ENCODE results near the gene ACTN3. TPM values are rescaled to one million over a fixed set of nuclear protein-coding genes. Genes with fewer than 3 reads are reported as not detected.

The ACTN3 gene
- total RNA-seq = not detected

- no peak for TF ChIP-seq CTCF (IDR thresholded peaks at IDR 0.05)
- TF ChIP-seq POLR2A (IDR thresholded peaks at IDR 0.05) = no peak
- 2% methylated on average over 18 of the region's 37 CpGs; no CpG with 5 or more reads in 1 of the 2 donors for WGBS, 2 donors
- H3K4me1 ChIP-seq = peaks cover 7 to 40% (median 26%) of the 10 kb centered on the region in 3 donors
- no peaks in the 10 kb centered on the region for H3K27me3 ChIP-seq
- H3K9me3 ChIP-seq = no peaks in the 10 kb centered on the region
- DNase-seq = no peak
- intact Hi-C loops (cut with DNase I) = no loop called here
- peak within 1 kb of the TSS; percentile 60 to 89 (median 84) for H3K27ac ChIP-seq
- peaks cover 0 to 22% (median 0%) of the 10 kb centered on the region in 3 donors for H3K36me3 ChIP-seq
- H3K4me3 ChIP-seq = peak within 1 kb of the TSS; percentile 68 to 90 (median 82)
Observed at GRCh38 chr11:66546368-66546965, at the start of gene ACTN3. TSS of gene ACTN3 (plus strand) at chr11:66546903. CDS start at chr11:66546938, 35 bp downstream.

- H3K9me3 ChIP-seq = no peaks in the 10 kb centered on the region
- H3K27me3 ChIP-seq = no peaks in the 10 kb centered on the region
- TF ChIP-seq POLR2A (IDR thresholded peaks at IDR 0.05) (no peak), CTCF (IDR thresholded peaks at IDR 0.05) (no peak)
- WGBS, 2 donors = 88 to 98% methylated on average over 10 to 11 of the region's 16 CpGs
- DNase-seq = no peak
- H3K4me3 ChIP-seq = no peak overlapping the region
- H3K4me1 ChIP-seq = no peaks in the 10 kb centered on the region
- intact Hi-C loops (cut with DNase I) = no loop called here
- H3K27ac ChIP-seq = no peak overlapping the region
- H3K36me3 ChIP-seq = peaks cover 9 to 99% (median 20%) of the 10 kb centered on the region in 3 donors
Observed at GRCh38 chr11:66497206-66497605, 49.5 kb upstream of the ACTN3 start.

GRCh38 chr11:66498506-66498905 is 48.2 kb upstream of the ACTN3 start:
- H3K27ac ChIP-seq = no peak overlapping the region
- intact Hi-C loops (cut with DNase I) = no loop called here
- no peak for DNase-seq
- TF ChIP-seq POLR2A (IDR thresholded peaks at IDR 0.05) = no peak
- TF ChIP-seq CTCF (IDR thresholded peaks at IDR 0.05) = no peak
- H3K4me3 ChIP-seq = no peak overlapping the region
- H3K4me1 ChIP-seq = no peaks in the 10 kb centered on the region
- H3K27me3 ChIP-seq = no peaks in the 10 kb centered on the region
- no peaks in the 10 kb centered on the region for H3K9me3 ChIP-seq
- peaks cover 2 to 97% (median 12%) of the 10 kb centered on the region in 3 donors for H3K36me3 ChIP-seq
- 96% methylated on average over 5 of the region's 5 CpGs for WGBS, 2 donors

- Histone ChIP-seq H3K4me3 (no peak overlapping the region), H3K27ac (no peak overlapping the region), H3K27me3 (no peaks in the 10 kb centered on the region), H3K9me3 (no peaks in the 10 kb centered on the region), H3K36me3 (peaks cover 0 to 70% (median 0%) of the 10 kb centered on the region in 3 donors), H3K4me1 (peaks cover 0 to 7% (median 4%) of the 10 kb centered on the region in 3 donors)
- WGBS, 2 donors = 75 to 83% methylated on average over 1 of the region's 1 CpG
- intact Hi-C loops (cut with DNase I) = no loop called here
- no peak for DNase-seq
- TF ChIP-seq POLR2A (IDR thresholded peaks at IDR 0.05) (no peak), CTCF (IDR thresholded peaks at IDR 0.05) (no peak)
Observed at GRCh38 chr11:66505276-66505816, 41.4 kb upstream of the ACTN3 start.

- WGBS, 2 donors = 76 to 87% methylated on average over 5 of the region's 7 CpGs
- Histone ChIP-seq H3K36me3 (peaks cover 0 to 49% (median 0%) of the 10 kb centered on the region in 3 donors), H3K4me3 (no peak overlapping the region), H3K27ac (no peak overlapping the region), H3K9me3 (no peaks in the 10 kb centered on the region), H3K4me1 (peaks cover 0 to 20% (median 12%) of the 10 kb centered on the region in 3 donors), H3K27me3 (no peaks in the 10 kb centered on the region)
- intact Hi-C loops (cut with DNase I) = no loop called here
- TF ChIP-seq POLR2A (IDR thresholded peaks at IDR 0.05) (no peak), CTCF (IDR thresholded peaks at IDR 0.05) (no peak)
- DNase-seq = no peak
Observed at GRCh38 chr11:66509131-66509561, 37.6 kb upstream of the ACTN3 start.
